Glutamatergic neuron (in vitro differentiated cells): ENCODE measurements around the gene BAIAP3. TPM values are rescaled to one million over a fixed set of nuclear protein-coding genes. Genes with fewer than 3 reads are reported as not detected.

Experiments used
- DNase-seq: peaks from one replicate; pipeline ENCODE4 v3.0.0; 2022
- H3K27ac Mint-ChIP-seq: one replicate; pipeline ENCODE4 v1.8.0; 2020; ENCODE audit warnings: mild to moderate bottlenecking, mixed read lengths, inconsistent platforms; ENCODE audit not compliant: unreplicated experiment
- H3K27me3 Mint-ChIP-seq: one replicate; pipeline ENCODE4 v1.8.0; 2020; ENCODE audit warnings: mild to moderate bottlenecking, moderate library complexity, mixed read lengths, inconsistent platforms; ENCODE audit not compliant: unreplicated experiment
- H3K36me3 Mint-ChIP-seq: one replicate; pipeline ENCODE4 v1.8.0; 2020; ENCODE audit warnings: mild to moderate bottlenecking, mixed read lengths, inconsistent platforms; ENCODE audit not compliant: unreplicated experiment
- H3K4me1 Mint-ChIP-seq: one replicate; pipeline ENCODE4 v1.8.0; 2020; ENCODE audit warnings: mild to moderate bottlenecking, low read depth, mixed read lengths, inconsistent platforms; ENCODE audit not compliant: unreplicated experiment
- H3K4me3 Mint-ChIP-seq: one replicate; pipeline ENCODE4 v1.8.0; 2020; ENCODE audit warnings: mild to moderate bottlenecking, mixed read lengths, inconsistent platforms; ENCODE audit not compliant: unreplicated experiment
- H3K9me3 Mint-ChIP-seq: one replicate; pipeline ENCODE4 v1.8.0; 2020; ENCODE audit warnings: mild to moderate bottlenecking, moderate library complexity, mixed read lengths, inconsistent platforms; ENCODE audit not compliant: unreplicated experiment
- CTCF ChIP-seq: fragments of 200-600 bp; sonication (generic); IDR thresholded peaks from one replicate; pipeline ENCODE4 v1.5.0; 2021; ENCODE audit not compliant: partially characterized antibody, unreplicated experiment
- total RNA-seq: library from RNA; stranded (reverse); fragmentation: NEBNext Ultra II Directional; extraction: Animal tissue kit (Norgen Biotek cat#: 25700); gene quantifications from one replicate; pipeline ENCODE4 v1.2.1, GENCODE V29; 2021; ENCODE audit not compliant: unreplicated experiment

The BAIAP3 gene
- total RNA-seq, 1 donor from 2014 or later: 26.7 TPM

DNA sequence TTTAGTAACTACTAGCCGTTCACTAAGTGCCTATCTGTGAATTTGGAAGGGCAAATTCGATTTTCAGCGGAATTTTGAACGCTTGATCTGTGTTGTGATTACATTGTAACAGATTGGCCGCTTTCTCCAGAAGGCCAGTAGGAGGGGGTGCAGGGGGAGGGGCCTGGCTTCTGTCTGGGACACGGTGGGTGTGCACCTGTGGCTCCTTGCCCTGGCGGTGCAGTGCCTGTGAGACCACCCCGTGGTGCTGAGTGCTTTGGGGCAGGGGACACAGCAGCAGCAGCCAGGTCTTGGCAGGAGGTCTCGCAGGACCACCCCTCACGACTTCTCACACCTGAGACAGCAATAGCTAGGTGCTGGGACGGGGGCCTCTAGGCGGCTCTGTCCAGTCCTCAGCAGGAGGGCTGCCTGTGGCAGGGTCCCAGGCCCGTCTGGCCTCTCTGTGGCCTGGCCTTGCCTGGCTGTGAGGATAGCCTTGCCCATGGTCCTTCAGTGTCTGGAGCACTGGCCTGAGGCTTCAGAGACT lies 22.2 kb upstream of the BAIAP3 start:
- Mint-ChIP-seq H3K9me3 (peaks cover 9% of the 10 kb centered on the region), H3K27me3 (peaks cover 6% of the 10 kb centered on the region), H3K4me3 (peak overlapping the region; percentile 98), H3K27ac (peak overlapping the region; percentile 98), H3K4me1 (peaks cover 12% of the 10 kb centered on the region), H3K36me3 (no peaks in the 10 kb centered on the region)
- peak; percentile 54 for DNase-seq
- no peak for TF ChIP-seq CTCF

DNA sequence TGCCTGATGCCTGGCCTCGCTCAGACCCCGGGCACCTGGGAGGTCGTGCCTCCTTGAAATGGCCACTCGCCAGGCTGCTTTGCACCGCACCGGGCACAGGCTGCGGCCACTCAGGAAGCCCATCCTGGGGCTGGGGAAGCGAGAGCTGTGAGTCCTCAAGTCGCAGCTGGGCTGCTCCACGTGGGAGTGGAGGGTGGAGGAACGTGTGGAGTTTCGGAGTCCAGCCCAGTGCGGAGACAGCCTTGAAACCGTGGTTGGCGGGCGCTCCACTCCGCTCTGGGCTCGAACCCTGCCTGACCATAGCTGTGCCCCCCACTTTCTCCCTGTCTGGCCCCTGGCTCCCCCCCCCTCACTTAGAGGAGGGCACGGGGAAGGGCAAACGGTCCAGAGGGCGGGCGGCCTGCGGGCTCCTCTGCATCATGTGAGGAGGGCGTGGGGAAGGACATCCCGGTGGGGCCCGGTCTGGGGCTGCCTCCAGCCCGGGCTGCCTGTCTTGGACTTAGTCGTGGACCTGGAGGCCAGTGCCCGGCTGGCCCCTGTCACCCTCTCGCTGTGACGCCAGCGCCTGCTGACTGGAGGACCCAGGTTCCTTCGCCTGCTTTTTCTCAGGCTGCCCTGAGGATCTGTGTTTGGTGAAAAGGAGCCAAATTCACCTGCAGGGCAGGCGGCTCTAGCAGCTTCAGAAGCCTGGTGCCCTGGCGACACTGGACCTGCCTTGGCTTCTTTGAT lies 21.5 kb upstream of the BAIAP3 start:
- Mint-ChIP-seq H3K36me3 (no peaks in the 10 kb centered on the region), H3K4me3 (peak overlapping the region; percentile 98), H3K27me3 (peaks cover 6% of the 10 kb centered on the region), H3K9me3 (peaks cover 9% of the 10 kb centered on the region), H3K27ac (no peak overlapping the region), H3K4me1 (peaks cover 12% of the 10 kb centered on the region)
- DNase-seq: no peak
- TF ChIP-seq CTCF: no peak

GRCh38 chr16:1312467-1312816 lies 21.0 kb upstream of the BAIAP3 start:
- Mint-ChIP-seq H3K4me3 (peak overlapping the region; percentile 63), H3K27ac (peak overlapping the region; percentile 52), H3K27me3 (peaks cover 6% of the 10 kb centered on the region), H3K9me3 (peaks cover 9% of the 10 kb centered on the region), H3K36me3 (no peaks in the 10 kb centered on the region), H3K4me1 (peaks cover 12% of the 10 kb centered on the region)
- no peak for TF ChIP-seq CTCF
- DNase-seq: no peak

DNA sequence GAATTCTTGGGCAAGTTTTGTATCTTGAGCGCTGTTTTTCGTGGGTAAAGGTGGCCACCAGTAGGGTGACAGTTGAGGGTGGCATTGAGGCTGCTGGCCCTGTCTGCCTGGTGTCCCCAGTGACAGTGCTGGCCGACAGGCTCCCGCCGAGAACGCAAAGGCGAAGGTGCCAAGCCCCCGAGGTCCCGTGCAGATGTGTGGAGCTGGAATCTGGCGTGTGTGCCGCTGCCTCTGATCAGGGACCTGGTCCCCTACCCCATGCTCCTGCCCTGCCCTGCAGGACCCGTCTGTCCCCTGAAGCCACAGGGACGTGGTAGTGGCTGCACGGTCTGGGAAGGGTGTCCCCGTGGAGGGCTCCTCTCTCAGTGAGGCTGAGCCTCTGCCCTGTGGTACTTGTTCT lies 20.5 kb upstream of the BAIAP3 start:
- DNase-seq: no peak
- peaks cover 12% of the 10 kb centered on the region for H3K4me1 Mint-ChIP-seq
- peaks cover 6% of the 10 kb centered on the region for H3K27me3 Mint-ChIP-seq
- H3K4me3 Mint-ChIP-seq: peak overlapping the region; percentile 63
- H3K27ac Mint-ChIP-seq: peak overlapping the region; percentile 52
- TF ChIP-seq CTCF: no peak
- H3K36me3 Mint-ChIP-seq: no peaks in the 10 kb centered on the region
- H3K9me3 Mint-ChIP-seq: peaks cover 10% of the 10 kb centered on the region

GRCh38 chr16:1313721-1314369 lies 19.6 kb upstream of the BAIAP3 start:
- no peak for TF ChIP-seq CTCF
- Mint-ChIP-seq H3K9me3 (peaks cover 10% of the 10 kb centered on the region), H3K4me1 (peaks cover 12% of the 10 kb centered on the region), H3K27me3 (peaks cover 6% of the 10 kb centered on the region), H3K27ac (peak overlapping the region; percentile 55), H3K4me3 (no peak overlapping the region), H3K36me3 (no peaks in the 10 kb centered on the region)
- no peak for DNase-seq
